Endothelial cell of umbilical vein (primary cell): ENCODE data around the gene SVEP1. TPM values are rescaled to one million over a fixed set of nuclear protein-coding genes. Genes with fewer than 3 reads are reported as not detected.

Experiments
- BruUV-seq: library from RNA; stranded (reverse); fragments of 400-500 nt; replicated peaks from 2 replicates; lab custom pipeline; 2021; lab: Mats Ljungman, UMichigan
- CTCF ChIA-PET: fragments of 300-600, 350-600 bp; sonication (Branson Sonifier 250); formaldehyde crosslinking; loops from one replicate; lab custom pipeline; 2021; ENCODE audit warnings: antibody characterized with exemption, inconsistent platforms; lab: Charles Lee
- POLR2A ChIA-PET: fragments of 300-600, 350-600 bp; sonication (Branson Sonifier 250); formaldehyde crosslinking; loops from one replicate; lab custom pipeline; 2021; ENCODE audit warnings: antibody characterized with exemption, inconsistent platforms; lab: Charles Lee
- DNase-seq: peaks from one replicate; pipeline ENCODE4 v3.0.0-alpha.2; 2011; ENCODE audit warnings: low read depth, low spot score
- FAIRE-seq: peaks from 2 replicates; lab custom pipeline; 2011; peaks lifted over from hg19 to GRCh38; lab: Jason Lieb, UNC
- H2AFZ ChIP-seq: 2 replicates; pipeline ENCODE4 v1.6.0; 2012; ENCODE audit warnings: low read depth, low read length, control low read depth, inconsistent platforms
- H3K27ac ChIP-seq: 2 replicates; pipeline ENCODE4 v1.5.1; 2011; ENCODE audit warnings: low read depth, mild to moderate bottlenecking, control low read depth, low read length, moderate library complexity; ENCODE audit not compliant: insufficient read depth
- H3K27me3 ChIP-seq, 2 experiments: 2 replicates each; pipeline versions ENCODE4 v1.6.0 to v1.6.1; 2011; ENCODE audit warnings: low read length in 2 of 2, mixed read lengths in 1 of 2; ENCODE audit not compliant: control insufficient read depth in 2 of 2, insufficient read depth in 2 of 2
- H3K36me3 ChIP-seq, 2 experiments: 2 replicates in 1 of 2; 3 replicates in 1 of 2; pipeline ENCODE4 v1.5.1; 2011; ENCODE audit warnings: low read length in 2 of 2, mild to moderate bottlenecking in 1 of 2, moderate library complexity in 1 of 2; ENCODE audit not compliant: control insufficient read depth in 2 of 2, insufficient read depth in 2 of 2; ENCODE audit errors: extremely low read depth in 1 of 2
- H3K4me1 ChIP-seq: 3 replicates; pipeline ENCODE4 v1.5.1; 2011; ENCODE audit warnings: mild to moderate bottlenecking, low read length; ENCODE audit not compliant: control insufficient read depth, insufficient read depth; ENCODE audit errors: extremely low read depth
- H3K4me2 ChIP-seq: 2 replicates; pipeline ENCODE4 v1.6.1; 2011; ENCODE audit warnings: low read length, control low read depth, mixed read lengths; ENCODE audit not compliant: insufficient read depth
- H3K4me3 ChIP-seq, 3 experiments: fragments of 200-600 bp in 1 of 3; sonication (generic), shearing (Covaris generic) in 1 of 3; replicated peaks in 1 of 3; 2 replicates each; pipeline ENCODE4 v1.5.1; 2011 to 2016; ENCODE audit warnings: control low read depth in 3 of 3, low read length in 3 of 3, mild to moderate bottlenecking in 2 of 3, inconsistent platforms in 1 of 3, low read depth in 1 of 3, moderate library complexity in 1 of 3; ENCODE audit not compliant: insufficient read depth in 1 of 3
- H3K79me2 ChIP-seq: 2 replicates; pipeline ENCODE4 v1.6.0; 2012; ENCODE audit warnings: low read length, inconsistent platforms; ENCODE audit not compliant: control insufficient read depth, insufficient read depth
- H3K9ac ChIP-seq: replicated peaks from 2 replicates; pipeline ENCODE3; 2011; ENCODE audit warnings: low read length, control low read depth; ENCODE audit not compliant: insufficient read depth; ENCODE audit errors: extremely low read depth
- H3K9me1 ChIP-seq: replicated peaks from 3 replicates; pipeline ENCODE4 v1.6.0; 2011; ENCODE audit warnings: mild to moderate bottlenecking, low read length; ENCODE audit not compliant: control insufficient read depth, insufficient read depth; ENCODE audit errors: extremely low read depth
- H3K9me3 ChIP-seq: replicated peaks from 2 replicates; pipeline ENCODE4 v1.5.1; 2012; ENCODE audit warnings: low read length, inconsistent platforms; ENCODE audit not compliant: control insufficient read depth, insufficient read depth
- H4K20me1 ChIP-seq: replicated peaks from 2 replicates; pipeline ENCODE3; 2011; ENCODE audit warnings: mild to moderate bottlenecking, low read length; ENCODE audit not compliant: control insufficient read depth, insufficient read depth; ENCODE audit errors: extremely low read depth
- CTCF ChIP-seq, 2 donors: IDR thresholded peaks; 1 replicate in 1 of 2; 2 replicates in 1 of 2; pipeline ENCODE4 v1.5.1; 2011; ENCODE audit warnings: low read length in 2 of 2, mild to moderate bottlenecking in 2 of 2, moderate library complexity in 2 of 2, control low read depth in 1 of 2, inconsistent platforms in 1 of 2, low read depth in 1 of 2; ENCODE audit not compliant: insufficient read depth in 1 of 2; ENCODE audit errors: extremely low read depth in 1 of 2
- EZH2 ChIP-seq: IDR thresholded peaks from 2 replicates; pipeline ENCODE4 v1.6.1; 2012; ENCODE audit warnings: borderline replicate concordance, low read depth, mild to moderate bottlenecking, moderate library complexity, low read length, inconsistent platforms; ENCODE audit not compliant: severe bottlenecking
- FOS ChIP-seq: IDR thresholded peaks from 2 replicates; pipeline ENCODE4 v1.6.1; 2011; ENCODE audit warnings: mild to moderate bottlenecking, low read length, moderate library complexity, borderline replicate concordance; ENCODE audit not compliant: insufficient read depth
- GATA2 ChIP-seq: IDR thresholded peaks from 2 replicates; pipeline ENCODE4 v1.7.0; 2011; ENCODE audit warnings: low read depth, mild to moderate bottlenecking, moderate library complexity, mixed read lengths, low read length; ENCODE audit not compliant: insufficient read length, insufficient read depth
- JUN ChIP-seq: IDR thresholded peaks from 2 replicates; pipeline ENCODE4 v1.6.1; 2011; ENCODE audit warnings: borderline replicate concordance, low read depth; ENCODE audit not compliant: insufficient read length, insufficient read depth
- MYC ChIP-seq: IDR thresholded peaks from one replicate; pipeline ENCODE4 v1.6.1; 2011; ENCODE audit warnings: mild to moderate bottlenecking, low read depth, low read length
- POLR2A ChIP-seq: IDR thresholded peaks from 2 replicates; pipeline ENCODE4 v1.6.1; 2012; ENCODE audit warnings: low read depth, mild to moderate bottlenecking, control low read depth, low read length
- POLR2AphosphoS5 ChIP-seq: IDR thresholded peaks from 2 replicates; pipeline ENCODE4 v1.6.1; 2012; ENCODE audit warnings: low read depth, mild to moderate bottlenecking, control low read depth, low read length, moderate library complexity; ENCODE audit not compliant: insufficient read depth
- dilution Hi-C: fragments of 300-500 bp; cut with MboI; formaldehyde crosslinking; loops from one replicate; pipeline ENCODE4 v1.15.0; 2019; ENCODE audit warnings: low sequenced_read_pairs; ENCODE audit not compliant: extremely low pct_ligation_motif_present
- intact Hi-C: fragments of 100-400 bp; cut with micrococcal nuclease; formaldehyde crosslinking; loops from one replicate; pipeline ENCODE4 v1.10.0; 2022
- polyA plus RNA-seq, 4 experiments: library from polyadenylated mRNA; depleted of rRNA in 3 of 4; stranded (reverse) in 3 of 4; unstranded in 1 of 4; fragments of >200 nt; gene quantifications; 2 replicates each; pipeline versions ENCODE4 v1.2.1 to v1.2.3, GENCODE V29; 2011 to 2012; ENCODE audit warnings: missing spikeins in 1 of 4
- total RNA-seq: library from RNA; stranded (reverse); gene quantifications from 2 replicates; pipeline ENCODE4 v1.2.3, GENCODE V29; 2021

SVEP1 gene
- total and polyA plus RNA-seq, 2 donors (not counting 3 experiments of a cell fraction or from before 2014, with no cell fraction given) = 0.04 to 0.29 TPM

GRCh38 chr9:110334183-110334582 lies 245.4 kb downstream of the SVEP1 start:
- intact Hi-C loops = no loop called here

More at GRCh38 chr9:110334183-110334582, 245.4 kb downstream of the SVEP1 start:
- Histone ChIP-seq H3K36me3 (no peaks in the 10 kb centered on the region), H3K79me2 (no peaks in the 10 kb centered on the region), H2AFZ (no peak overlapping the region), H3K4me3 (no peak overlapping the region), H3K9ac (no peak overlapping the region), H3K4me2 (no peak overlapping the region), H3K9me3 (no peaks in the 10 kb centered on the region), H4K20me1 (no peaks in the 10 kb centered on the region), H3K27me3 (no peaks in the 10 kb centered on the region), H3K4me1 (no peaks in the 10 kb centered on the region), H3K27ac (no peak overlapping the region), H3K9me1 (no peaks in the 10 kb centered on the region)
- ChIA-PET POLR2A (no interaction called here), CTCF (no interaction called here)
- dilution Hi-C loops = no loop called here
- no peak for TF ChIP-seq POLR2AphosphoS5
- TF ChIP-seq CTCF (IDR thresholded peaks at IDR 0.05; ENCODE audit: extremely low read depth in 1 of 2, insufficient read depth in 1 of 2, low read depth in 1 of 2, low read length in 2 of 2) = no peak
- no peak for TF ChIP-seq POLR2A
- TF ChIP-seq MYC = no peak
- no peak for TF ChIP-seq GATA2
- TF ChIP-seq EZH2 = no peak
- TF ChIP-seq FOS = no peak
- TF ChIP-seq JUN = no peak
- DNase-seq = no peak
- no peak for FAIRE-seq
- BruUV-seq = no TSS peak
